ENCODE results near the gene PCDHGB4.
A peak's percentile ranks its signal among the peaks of the same experiment; 100 is the strongest.
"Not testable (repeated sequence)": the region's sequence is repeated elsewhere in the genome, so short reads cannot be mapped to it uniquely, and the experiment has no call there.

PCDHGB4 gene

DNA sequence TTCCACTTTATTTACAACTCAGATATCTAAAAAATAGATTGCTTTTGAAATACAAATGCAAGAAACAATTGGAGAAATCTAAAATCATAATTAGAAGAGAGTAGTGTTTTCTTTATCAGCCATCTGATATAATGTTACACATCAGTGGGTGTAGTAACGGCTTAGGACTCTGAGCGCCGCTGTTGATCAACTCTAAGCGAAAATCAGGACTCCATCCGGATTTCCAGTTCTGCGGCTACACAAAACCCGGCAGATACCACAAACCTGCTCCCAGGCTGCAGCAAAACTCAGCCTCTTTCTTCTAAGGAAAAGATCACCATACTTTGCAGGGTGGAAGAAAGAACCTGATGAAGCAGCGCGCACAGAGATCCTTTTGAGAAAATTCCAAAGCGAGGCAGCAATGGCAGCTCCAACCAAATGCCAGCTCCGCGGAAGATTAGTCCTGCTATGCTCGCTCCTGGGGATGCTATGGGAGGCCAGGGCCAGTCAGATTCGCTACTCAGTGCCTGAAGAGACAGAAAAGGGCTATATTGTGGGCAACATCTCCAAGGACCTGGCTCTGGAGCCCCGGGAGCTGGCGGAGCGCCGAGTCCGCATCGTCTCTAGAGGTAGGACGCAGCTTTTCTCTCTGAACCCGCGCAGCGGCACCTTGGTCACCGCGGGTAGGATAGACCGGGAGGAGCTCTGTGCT lies 15.2 kb downstream of the PCDHGB4 start, which contains the start of gene PCDHGA9:
TSS of gene PCDHGA9 (plus strand) at position 226 of the 691 bp plus-strand sequence. CDS start at position 401, 175 bp downstream.
- no peak for DNase-seq

GRCh38 chr5:141403387-141403786 lies 15.9 kb downstream of the PCDHGB4 start:
- no peak for DNase-seq

DNA sequence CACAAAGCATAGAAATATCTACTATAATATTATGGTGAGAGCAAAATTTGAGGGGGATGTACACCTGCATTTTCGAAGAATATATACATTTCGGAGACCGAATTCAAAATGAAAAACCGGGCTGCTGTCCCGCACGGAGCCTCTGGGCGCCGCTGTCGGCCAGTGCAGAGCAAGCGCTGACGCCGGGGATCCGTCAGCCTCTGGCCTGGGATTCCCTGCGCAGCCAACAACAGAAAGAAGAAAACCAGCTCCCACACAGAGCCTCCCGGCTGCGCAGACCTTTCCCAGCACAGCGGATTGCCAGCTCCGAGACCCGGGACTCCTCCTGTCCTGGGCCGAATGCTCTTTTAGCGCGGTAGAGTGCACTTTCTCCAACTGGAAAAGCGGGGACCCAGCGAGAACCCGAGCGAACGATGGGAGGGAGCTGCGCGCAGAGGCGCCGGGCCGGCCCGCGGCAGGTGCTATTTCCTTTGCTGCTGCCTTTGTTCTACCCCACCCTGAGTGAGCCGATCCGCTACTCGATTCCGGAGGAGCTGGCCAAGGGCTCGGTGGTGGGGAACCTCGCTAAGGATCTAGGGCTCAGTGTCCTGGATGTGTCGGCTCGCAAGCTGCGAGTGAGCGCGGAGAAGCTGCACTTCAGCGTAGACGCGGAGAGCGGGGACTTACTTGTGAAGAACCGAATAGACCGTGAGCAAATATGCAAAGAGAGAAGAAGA lies 20.4 kb downstream of the PCDHGB4 start, which contains the start of gene PCDHGB6:
TSS of gene PCDHGB6 (plus strand) at position 232 of the 716 bp plus-strand sequence. CDS start at position 414, 182 bp downstream.
- DNase-seq = peak; percentile 50

DNA sequence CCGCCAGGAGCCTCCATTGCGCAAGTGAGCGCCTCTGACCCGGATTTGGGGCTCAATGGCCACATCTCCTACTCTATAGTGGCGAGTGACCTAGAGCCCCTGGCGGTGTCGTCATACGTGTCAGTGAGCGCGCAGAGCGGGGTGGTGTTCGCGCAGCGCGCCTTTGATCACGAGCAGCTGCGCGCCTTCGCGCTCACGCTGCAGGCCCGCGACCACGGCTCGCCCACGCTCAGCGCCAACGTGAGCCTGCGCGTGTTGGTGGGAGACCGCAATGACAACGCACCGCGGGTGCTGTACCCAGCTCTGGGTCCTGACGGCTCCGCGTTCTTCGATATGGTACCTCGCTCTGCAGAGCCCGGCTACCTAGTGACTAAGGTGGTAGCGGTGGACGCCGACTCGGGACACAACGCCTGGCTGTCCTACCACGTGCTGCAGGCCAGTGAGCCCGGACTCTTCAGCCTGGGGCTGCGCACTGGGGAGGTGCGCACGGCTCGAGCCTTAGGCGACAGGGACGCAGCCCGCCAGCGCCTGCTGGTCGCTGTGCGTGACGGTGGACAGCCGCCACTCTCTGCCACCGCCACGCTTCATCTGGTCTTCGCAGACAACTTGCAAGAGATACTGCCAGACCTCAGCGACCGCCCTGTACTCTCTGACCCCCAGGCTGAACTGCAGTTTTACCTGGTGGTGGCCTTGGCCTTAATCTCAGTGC lies 22.3 kb downstream of the PCDHGB4 start:
- no peak for DNase-seq

DNA sequence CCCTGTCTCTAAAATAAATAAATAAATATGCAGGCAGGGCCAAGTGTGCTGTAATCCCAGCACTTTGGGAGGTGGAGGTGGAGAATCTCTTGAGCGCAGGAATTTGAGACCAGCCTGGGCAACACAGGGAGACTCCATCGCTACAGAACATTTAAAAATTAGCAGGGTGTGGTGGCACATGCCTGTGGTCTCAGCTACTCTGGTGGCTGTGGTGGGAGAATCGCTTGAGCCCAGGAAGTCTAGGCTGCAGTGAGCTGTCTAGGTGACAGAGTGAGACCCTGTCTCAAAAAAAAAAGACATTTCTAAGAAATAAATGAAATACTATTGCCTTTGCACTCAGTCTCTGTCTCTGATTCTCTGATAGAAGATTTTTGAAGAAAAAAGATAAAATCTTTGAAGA lies 24.1 kb downstream of the PCDHGB4 start:
- no peak for DNase-seq

DNA sequence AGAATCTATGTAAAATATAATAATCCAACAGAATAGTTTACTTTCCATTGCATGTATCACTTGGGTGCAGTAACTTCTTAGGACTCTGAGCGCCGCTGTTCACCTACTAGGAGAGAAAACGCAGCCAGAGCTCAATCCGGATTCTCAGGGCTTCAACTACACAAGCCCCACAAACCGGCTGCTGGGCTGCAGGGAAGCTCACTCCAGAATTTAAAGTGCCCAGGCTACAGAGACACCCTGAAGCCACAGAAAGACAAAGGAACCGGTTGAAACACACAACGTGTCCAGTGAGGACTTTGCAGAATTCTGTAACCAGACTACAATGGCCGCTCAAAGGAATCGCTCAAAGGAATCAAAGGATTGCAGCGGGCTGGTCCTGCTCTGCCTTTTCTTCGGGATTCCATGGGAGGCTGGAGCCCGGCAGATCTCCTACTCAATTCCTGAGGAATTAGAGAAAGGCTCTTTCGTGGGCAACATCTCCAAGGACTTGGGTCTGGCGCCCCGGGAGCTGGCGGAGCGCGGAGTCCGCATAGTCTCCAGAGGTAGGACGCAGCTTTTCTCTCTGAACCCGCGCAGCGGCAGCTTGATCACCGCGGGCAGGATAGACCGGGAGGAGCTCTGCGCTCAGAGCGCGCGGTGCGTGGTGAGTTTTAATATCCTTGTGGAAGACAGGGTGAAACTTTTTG lies 25.5 kb downstream of the PCDHGB4 start, which contains the start of gene PCDHGA10:
TSS of gene PCDHGA10 (plus strand) at position 134 of the 686 bp plus-strand sequence. CDS start at position 323, 189 bp downstream.
- peak; percentile 67 for DNase-seq

GRCh38 chr5:141413540-141414069 lies 26.1 kb downstream of the PCDHGB4 start:
- DNase-seq = no peak

DNA sequence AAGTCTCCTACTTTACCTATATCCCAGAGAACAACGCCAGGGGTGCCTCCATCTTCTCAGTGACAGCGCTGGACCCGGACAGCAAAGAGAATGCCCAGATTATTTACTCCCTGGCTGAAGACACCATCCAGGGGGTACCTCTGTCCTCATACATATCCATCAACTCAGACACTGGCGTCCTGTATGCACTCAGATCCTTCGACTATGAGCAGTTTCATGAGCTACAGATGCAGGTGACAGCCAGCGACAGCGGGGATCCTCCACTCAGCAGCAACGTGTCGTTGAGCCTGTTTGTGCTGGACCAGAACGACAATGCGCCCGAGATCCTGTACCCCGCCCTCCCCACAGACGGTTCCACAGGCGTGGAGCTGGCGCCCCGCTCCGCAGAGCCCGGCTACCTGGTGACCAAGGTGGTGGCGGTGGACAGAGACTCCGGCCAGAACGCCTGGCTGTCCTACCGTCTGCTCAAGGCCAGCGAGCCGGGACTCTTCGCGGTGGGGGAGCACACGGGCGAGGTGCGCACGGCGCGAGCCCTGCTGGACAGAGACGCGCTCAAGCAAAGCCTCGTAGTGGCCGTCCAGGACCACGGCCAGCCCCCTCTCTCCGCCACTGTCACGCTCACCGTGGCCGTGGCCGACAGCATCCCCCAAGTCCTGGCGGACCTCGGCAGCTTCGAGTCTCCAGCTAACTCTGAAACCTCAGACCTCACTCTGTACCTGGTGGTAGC lies 27.2 kb downstream of the PCDHGB4 start:
- DNase-seq = not testable (repeated sequence)

DNA sequence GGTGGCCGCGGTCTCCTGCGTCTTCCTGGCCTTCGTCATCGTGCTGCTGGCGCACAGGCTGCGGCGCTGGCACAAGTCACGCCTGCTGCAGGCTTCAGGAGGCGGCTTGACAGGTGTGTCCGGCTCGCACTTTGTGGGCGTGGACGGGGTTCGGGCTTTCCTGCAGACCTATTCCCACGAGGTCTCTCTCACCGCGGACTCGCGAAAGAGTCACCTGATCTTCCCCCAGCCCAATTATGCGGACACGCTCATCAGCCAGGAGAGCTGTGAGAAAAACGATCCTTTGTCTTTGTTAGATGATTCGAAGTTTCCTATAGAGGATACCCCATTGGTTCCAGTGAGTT lies 27.7 kb downstream of the PCDHGB4 start:
- DNase-seq = not testable (repeated sequence)

- DNase-seq = peak; percentile 46
These were observed 30.1 kb downstream of the PCDHGB4 start, which contains the start of gene PCDHGB7 for GRCh38 chr5:141417494-141418172. Gene PCDHGB7, plus strand, starts transcription at chr5:141417677. Its CDS starts 183 bp downstream, at chr5:141417860.

- DNase-seq = no peak
These were observed 31.8 kb downstream of the PCDHGB4 start for GRCh38 chr5:141419074-141419880.

- peak; percentile 52 for DNase-seq
These were observed 33.5 kb downstream of the PCDHGB4 start, which contains the start of gene PCDHGA11 for GRCh38 chr5:141420855-141421488. Gene PCDHGA11, plus strand, starts transcription at chr5:141421051. Its CDS starts 177 bp downstream, at chr5:141421228.

DNA sequence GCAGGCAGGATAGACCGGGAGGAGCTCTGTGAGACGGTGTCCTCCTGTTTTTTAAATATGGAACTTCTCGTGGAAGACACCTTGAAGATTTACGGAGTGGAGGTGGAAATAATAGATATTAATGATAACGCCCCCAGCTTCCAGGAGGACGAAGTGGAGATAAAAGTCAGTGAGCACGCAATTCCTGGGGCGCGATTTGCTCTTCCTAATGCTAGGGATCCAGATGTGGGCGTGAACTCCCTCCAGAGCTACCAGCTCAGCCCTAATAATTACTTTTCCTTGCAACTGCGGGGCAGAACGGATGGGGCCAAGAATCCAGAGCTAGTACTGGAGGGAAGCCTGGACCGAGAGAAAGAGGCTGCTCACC lies 34.0 kb downstream of the PCDHGB4 start:
- DNase-seq = no peak

- DNase-seq = no peak
These were observed 35.3 kb downstream of the PCDHGB4 start for GRCh38 chr5:141422742-141423291.

DNA sequence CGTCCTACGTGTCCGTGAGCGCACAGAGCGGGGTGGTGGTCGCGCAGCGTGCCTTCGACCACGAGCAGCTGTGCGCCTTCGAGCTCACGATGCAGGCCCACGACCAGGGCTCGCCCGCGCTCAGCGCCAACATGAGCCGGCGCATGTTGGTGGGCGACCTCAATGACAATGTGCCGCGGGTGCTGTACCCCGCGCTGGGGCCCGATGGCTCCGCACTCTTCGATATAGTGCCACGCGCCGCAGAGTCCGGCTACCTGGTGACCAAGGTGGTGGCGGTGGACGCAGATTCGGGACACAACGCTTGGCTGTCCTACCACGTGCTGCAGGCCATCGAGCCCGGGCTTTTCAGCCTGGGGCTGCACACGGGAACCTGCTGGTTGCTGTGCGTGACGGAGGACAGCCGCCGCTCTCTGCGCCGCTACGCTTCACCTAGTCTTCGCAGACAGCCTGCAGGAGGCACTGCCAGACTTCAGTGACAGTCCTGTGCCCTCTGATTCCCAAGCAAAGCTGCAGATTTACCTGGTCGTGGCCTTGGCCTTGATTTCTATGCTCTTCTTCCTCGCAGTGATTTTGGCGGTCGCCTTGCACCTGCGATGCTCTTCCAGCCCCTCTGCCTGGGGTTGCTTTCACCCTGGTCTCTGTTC lies 40.4 kb downstream of the PCDHGB4 start:
- DNase-seq = no peak

DNA sequence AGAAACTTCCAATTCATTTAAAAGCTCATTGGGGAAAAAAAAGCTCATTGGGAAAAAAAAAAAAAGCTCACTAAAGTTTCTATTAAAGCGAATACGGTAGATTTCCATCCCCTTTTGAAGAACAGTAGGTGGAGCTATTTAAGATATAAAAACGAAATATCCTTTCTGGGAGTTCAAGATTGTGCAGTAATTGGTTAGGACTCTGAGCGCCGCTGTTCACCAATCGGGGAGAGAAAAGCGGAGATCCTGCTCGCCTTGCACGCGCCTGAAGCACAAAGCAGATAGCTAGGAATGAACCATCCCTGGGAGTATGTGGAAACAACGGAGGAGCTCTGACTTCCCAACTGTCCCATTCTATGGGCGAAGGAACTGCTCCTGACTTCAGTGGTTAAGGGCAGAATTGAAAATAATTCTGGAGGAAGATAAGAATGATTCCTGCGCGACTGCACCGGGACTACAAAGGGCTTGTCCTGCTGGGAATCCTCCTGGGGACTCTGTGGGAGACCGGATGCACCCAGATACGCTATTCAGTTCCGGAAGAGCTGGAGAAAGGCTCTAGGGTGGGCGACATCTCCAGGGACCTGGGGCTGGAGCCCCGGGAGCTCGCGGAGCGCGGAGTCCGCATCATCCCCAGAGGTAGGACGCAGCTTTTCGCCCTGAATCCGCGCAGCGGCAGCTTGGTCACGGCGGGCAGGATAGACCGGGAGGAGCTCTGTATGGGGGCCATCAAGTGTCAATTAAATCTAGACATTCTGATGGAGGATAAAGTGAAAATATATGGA lies 43.0 kb downstream of the PCDHGB4 start, which contains the start of gene PCDHGA12:
TSS of gene PCDHGA12 (plus strand) at position 176 of the 782 bp plus-strand sequence. CDS start at position 429, 253 bp downstream.
- peak; percentile 19 for DNase-seq

- no peak for DNase-seq
These were observed 43.8 kb downstream of the PCDHGB4 start for GRCh38 chr5:141431286-141431685.

DNA sequence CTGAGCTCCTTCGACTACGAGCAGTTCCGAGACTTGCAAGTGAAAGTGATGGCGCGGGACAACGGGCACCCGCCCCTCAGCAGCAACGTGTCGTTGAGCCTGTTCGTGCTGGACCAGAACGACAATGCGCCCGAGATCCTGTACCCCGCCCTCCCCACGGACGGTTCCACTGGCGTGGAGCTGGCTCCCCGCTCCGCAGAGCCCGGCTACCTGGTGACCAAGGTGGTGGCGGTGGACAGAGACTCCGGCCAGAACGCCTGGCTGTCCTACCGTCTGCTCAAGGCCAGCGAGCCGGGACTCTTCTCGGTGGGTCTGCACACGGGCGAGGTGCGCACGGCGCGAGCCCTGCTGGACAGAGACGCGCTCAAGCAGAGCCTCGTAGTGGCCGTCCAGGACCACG lies 44.8 kb downstream of the PCDHGB4 start:
- not testable (repeated sequence) for DNase-seq

Measured in CD4-positive, alpha-beta T cell treated with Interleukin-10 for 1 hour (primary cell).